AG10803 (cell line): Measurements from ENCODE around the gene NOXO1.
A peak's percentile ranks its signal among the peaks of the same experiment; 100 is the strongest.

Experiments
- DNase-seq: peaks from one replicate; pipeline ENCODE4 v3.0.0; 2010; ENCODE audit warnings: low read depth
- H3K4me3 ChIP-seq: 2 replicates; pipeline ENCODE4 v1.5.1; 2011; ENCODE audit warnings: mild to moderate bottlenecking, low read length, control low read depth
- CTCF ChIP-seq: conservative IDR thresholded peaks from 2 replicates; pipeline ENCODE4 v1.5.1; 2011; ENCODE audit warnings: mild to moderate bottlenecking, low read length, control low read depth, inconsistent platforms

Gene NOXO1

GRCh38 chr16:1929578-1930337, 51.5 kb downstream of the NOXO1 start:
- DNase-seq, result peak; percentile 79

GRCh38 chr16:1929105-1929504, 52.2 kb downstream of the NOXO1 start:
- DNase-seq, result peak; percentile 43
- TF ChIP-seq CTCF, result no peak
- H3K4me3 ChIP-seq, result peak overlapping the region; percentile 64

More at GRCh38 chr16:1929578-1930337, 51.5 kb downstream of the NOXO1 start:
- peak; percentile 46 for TF ChIP-seq CTCF
- peak overlapping the region; percentile 64 for H3K4me3 ChIP-seq
